H9 (cell line): ENCODE measurements around the gene ELOVL6. TPM values are rescaled to one million over a fixed set of nuclear protein-coding genes. Genes with fewer than 3 reads are reported as not detected.

Source experiments
- DNase-seq: peaks from one replicate; pipeline ENCODE4 v3.0.0-alpha.2; 2017
- H2AFZ ChIP-seq: one replicate; pipeline ENCODE4 v1.6.1; 2013; ENCODE audit warnings: mild to moderate bottlenecking, low read length, control low read depth, moderate library complexity
- H2AK5ac ChIP-seq: 2 replicates; pipeline ENCODE4 v1.6.1; 2013; ENCODE audit warnings: low read length, control low read depth, mixed read lengths; ENCODE audit not compliant: insufficient read length
- H2BK120ac ChIP-seq: one replicate; pipeline ENCODE4 v1.6.1; 2013; ENCODE audit warnings: low read depth, mild to moderate bottlenecking, low read length, control low read depth, inconsistent platforms; ENCODE audit not compliant: poor library complexity, severe bottlenecking
- H2BK12ac ChIP-seq: 2 replicates; pipeline ENCODE4 v1.6.1; 2013; ENCODE audit warnings: low read length, control low read depth, mixed read lengths, low read depth; ENCODE audit not compliant: insufficient read length
- H2BK15ac ChIP-seq: 2 replicates; pipeline ENCODE4 v1.6.1; 2013; ENCODE audit warnings: low read depth, low read length, control low read depth
- H2BK20ac ChIP-seq: one replicate; pipeline ENCODE4 v1.6.1; 2013; ENCODE audit warnings: low read depth, mild to moderate bottlenecking, low read length, control low read depth, inconsistent platforms; ENCODE audit not compliant: poor library complexity, severe bottlenecking
- H2BK5ac ChIP-seq: 2 replicates; pipeline ENCODE4 v1.6.1; 2013; ENCODE audit warnings: low read length, control low read depth, mixed read lengths; ENCODE audit not compliant: insufficient read length
- H3K14ac ChIP-seq: 2 replicates; pipeline ENCODE4 v1.6.1; 2013; ENCODE audit warnings: low read length, control low read depth; ENCODE audit not compliant: insufficient read depth
- H3K18ac ChIP-seq: 2 replicates; pipeline ENCODE4 v1.6.1; 2013; ENCODE audit warnings: low read depth, mild to moderate bottlenecking, mixed read lengths, low read length, control low read depth; ENCODE audit not compliant: insufficient read length
- H3K23ac ChIP-seq: 2 replicates; pipeline ENCODE4 v1.6.1; 2013; ENCODE audit warnings: low read length, control low read depth, mixed read lengths, low read depth; ENCODE audit not compliant: insufficient read length
- H3K23me2 ChIP-seq: 2 replicates; pipeline ENCODE4 v1.6.1; 2013; ENCODE audit warnings: low read depth, mild to moderate bottlenecking, mixed read lengths, low read length, control low read depth; ENCODE audit not compliant: insufficient read length, poor library complexity, severe bottlenecking
- H3K27ac ChIP-seq: 2 replicates; pipeline ENCODE4 v1.5.1; 2013; ENCODE audit warnings: low read length, control low read depth, mixed read lengths, low read depth; ENCODE audit not compliant: insufficient read length
- H3K27me3 ChIP-seq: 2 replicates; pipeline ENCODE4 v1.6.1; 2013; ENCODE audit warnings: low read length, control low read depth, inconsistent platforms; ENCODE audit not compliant: insufficient read depth
- H3K4ac ChIP-seq: 2 replicates; pipeline ENCODE4 v1.6.1; 2013; ENCODE audit warnings: low read depth, mild to moderate bottlenecking, control low read depth, inconsistent platforms, low read length, moderate library complexity
- H3K4me1 ChIP-seq: 2 replicates; pipeline ENCODE4 v1.6.1; 2013; ENCODE audit warnings: low read length, control low read depth, inconsistent platforms; ENCODE audit not compliant: insufficient read depth
- H3K4me2 ChIP-seq: 2 replicates; pipeline ENCODE4 v1.6.1; 2013; ENCODE audit warnings: low read length, control low read depth, mixed read lengths; ENCODE audit not compliant: insufficient read length, insufficient read depth
- H3K56ac ChIP-seq: 2 replicates; pipeline ENCODE4 v1.6.1; 2013; ENCODE audit warnings: low read depth, mild to moderate bottlenecking, mixed read lengths, low read length, control low read depth; ENCODE audit not compliant: insufficient read length
- H3K79me1 ChIP-seq: 2 replicates; pipeline ENCODE4 v1.6.1; 2013; ENCODE audit warnings: low read depth, mild to moderate bottlenecking, moderate library complexity, low read length, control low read depth, inconsistent platforms; ENCODE audit not compliant: insufficient read depth, poor library complexity, severe bottlenecking
- H3K79me2 ChIP-seq: 2 replicates; pipeline ENCODE4 v1.6.1; 2013; ENCODE audit warnings: low read length, control low read depth, inconsistent platforms; ENCODE audit not compliant: insufficient read depth
- H3K9ac ChIP-seq: 2 replicates; pipeline ENCODE4 v1.6.1; 2013; ENCODE audit warnings: low read length, control low read depth, mixed read lengths; ENCODE audit not compliant: insufficient read length; ENCODE audit errors: extremely low read depth
- H3K9me3 ChIP-seq: one replicate; pipeline ENCODE4 v1.6.1; 2013; ENCODE audit warnings: low read depth, low read length, inconsistent platforms; ENCODE audit not compliant: control insufficient read depth
- H3T11ph ChIP-seq: one replicate; pipeline ENCODE4 v1.6.1; 2013; ENCODE audit warnings: mild to moderate bottlenecking, low read length, control low read depth, inconsistent platforms
- H4K20me1 ChIP-seq: one replicate; pipeline ENCODE4 v1.6.1; 2013; ENCODE audit not compliant: control insufficient read depth, insufficient read length, insufficient read depth
- H4K5ac ChIP-seq: 2 replicates; pipeline ENCODE4 v1.6.1; 2013; ENCODE audit warnings: low read depth, mild to moderate bottlenecking, mixed read lengths, low read length, control low read depth; ENCODE audit not compliant: insufficient read length
- H4K8ac ChIP-seq: replicated peaks from 2 replicates; pipeline ENCODE4 v1.6.1; 2013; ENCODE audit warnings: low read length, control low read depth, mixed read lengths, low read depth; ENCODE audit not compliant: insufficient read length
- H4K91ac ChIP-seq: 2 replicates; pipeline ENCODE4 v1.6.1; 2013; ENCODE audit warnings: low read depth, mild to moderate bottlenecking, moderate library complexity, mixed read lengths, low read length, control low read depth; ENCODE audit not compliant: insufficient read length
- H3K27ac Mint-ChIP-seq, 3 experiments: 2 replicates in 2 of 3; 3 replicates in 1 of 3; pipeline ENCODE4 v1.8.0; 2020 to 2021; ENCODE audit warnings: mixed read lengths in 3 of 3, mild to moderate bottlenecking in 1 of 3, moderate library complexity in 1 of 3
- H3K27me3 Mint-ChIP-seq: 2 replicates; pipeline ENCODE4 v1.8.0; 2021; ENCODE audit warnings: low read depth, mild to moderate bottlenecking, moderate library complexity, mixed read lengths
- H3K36me3 Mint-ChIP-seq, 3 experiments: 2 replicates in 2 of 3; 3 replicates in 1 of 3; pipeline ENCODE4 v1.8.0; 2020 to 2021; ENCODE audit warnings: low read depth in 3 of 3, mixed read lengths in 3 of 3; ENCODE audit not compliant: insufficient read depth in 1 of 3
- H3K4me1 Mint-ChIP-seq, 2 experiments: 2 replicates each; pipeline ENCODE4 v1.8.0; 2020; ENCODE audit warnings: mixed read lengths in 2 of 2
- H3K4me3 Mint-ChIP-seq, 2 experiments: 2 replicates in 1 of 2; 3 replicates in 1 of 2; pipeline ENCODE4 v1.8.0; 2020 to 2021; ENCODE audit warnings: mild to moderate bottlenecking in 2 of 2, mixed read lengths in 2 of 2, moderate library complexity in 1 of 2
- H3K9me3 Mint-ChIP-seq, 2 experiments: 2 replicates in 1 of 2; 3 replicates in 1 of 2; pipeline ENCODE4 v1.8.0; 2020; ENCODE audit warnings: mild to moderate bottlenecking in 2 of 2, mixed read lengths in 2 of 2, moderate library complexity in 1 of 2
- CTCF ChIP-seq: fragments of 200-600 bp; sonication (generic); conservative IDR thresholded peaks from 3 replicates; pipeline ENCODE4 v1.8.0; 2021; ENCODE audit warnings: antibody characterized with exemption, mild to moderate bottlenecking
- WGBS: extraction: QIAGEN DNeasy Blood & Tissue Kit; methylation state at CpG from one replicate; pipeline ENCODE4 v1.1.7; 2013; ENCODE audit warnings: missing lambda C conversion rate, low lambda C conversion rate, mixed read lengths; ENCODE audit not compliant: insufficient read length; ENCODE audit errors: extremely low coverage; 5-methylcytosine and 5-hydroxymethylcytosine counted together
- total RNA-seq: library from RNA; stranded (reverse); gene quantifications from 2 replicates; pipeline ENCODE4 v1.2.1, GENCODE V29; 2021

ELOVL6 gene
- total RNA-seq, 1 experiment from 2014 or later = 64.6 TPM

- Histone ChIP-seq H3K23ac (no peak overlapping the region), H3K9ac (no peak overlapping the region), H3K18ac (no peak overlapping the region), H3K27ac (no peak overlapping the region), H3K14ac (no peak overlapping the region), H3K79me1 (no peaks in the 10 kb centered on the region), H2BK15ac (no peak overlapping the region), H3K56ac (no peak overlapping the region), H2BK20ac (no peak overlapping the region), H3K9me3 (no peaks in the 10 kb centered on the region), H3K4me2 (no peak overlapping the region), H2BK5ac (no peak overlapping the region), H3K27me3 (no peaks in the 10 kb centered on the region), H3K4me1 (peaks cover 2% of the 10 kb centered on the region; the same call in 1 of the 2 replicates), H3K23me2 (no peaks in the 10 kb centered on the region), H3K79me2 (no peaks in the 10 kb centered on the region; the same call in 1 of the 2 replicates), H4K20me1 (no peaks in the 10 kb centered on the region), H4K8ac (no peak overlapping the region), H4K91ac (no peak overlapping the region), H3T11ph (no peak overlapping the region), H3K4ac (no peak overlapping the region), H2BK120ac (no peak overlapping the region), H2BK12ac (no peak overlapping the region), H2AK5ac (no peak overlapping the region), H4K5ac (no peak overlapping the region), H2AFZ (no peak overlapping the region)
- no CpG with 5 or more reads among the region's 3 CpGs for WGBS
- TF ChIP-seq CTCF = no peak
- H3K27me3 Mint-ChIP-seq = no peaks in the 10 kb centered on the region
- H3K9me3 Mint-ChIP-seq = no peaks in the 10 kb centered on the region
- peak overlapping the region in 1 of 3 experiments; percentile 42; a peak in 1 of 7 replicates for H3K27ac Mint-ChIP-seq
- peaks cover 2 to 14% (median 4%) of the 10 kb centered on the region in 3 experiments; a peak in 5 of 7 replicates for H3K36me3 Mint-ChIP-seq
- H3K4me1 Mint-ChIP-seq = peaks cover 45 to 51% of the 10 kb centered on the region in 2 experiments
- DNase-seq = no peak
- H3K4me3 Mint-ChIP-seq = no peak overlapping the region
These were observed 89.0 kb downstream of the ELOVL6 start for GRCh38 chr4:110109455-110109854.
